GM12878 (cell line): ENCODE data around the gene CASK. TPM values are rescaled to one million over a fixed set of nuclear protein-coding genes. Genes with fewer than 3 reads are reported as not detected.

ENCODE experiments used
- ATAC-seq: fragments of 200-7000 bp; cut with Tn5 transposase; 3 replicates; pipeline ENCODE4 v1.9.1; 2020; ENCODE audit warnings: mild to moderate bottlenecking, moderate library complexity
- BruUV-seq: library from RNA; stranded (reverse); fragments of 400-500 nt; replicated peaks from 2 replicates; lab custom pipeline; 2021; lab: Mats Ljungman, UMichigan
- CTCF ChIA-PET: fragments of 300-600 bp; sonication (Branson Sonifier 250); formaldehyde crosslinking; extraction: SDS; loops from one replicate; lab custom pipeline; 2021; ENCODE audit warnings: inconsistent platforms; lab: Yijun Ruan, JAX
- POLR2A ChIA-PET: fragments of 350-600 bp; formaldehyde crosslinking; extraction: SDS; loops from one replicate; lab custom pipeline; 2021; ENCODE audit warnings: inconsistent platforms; lab: Charles Lee
- RAD21 ChIA-PET: fragments of 300-600 bp; sonication (Branson Sonifier 250); formaldehyde crosslinking; loops from one replicate; lab custom pipeline; 2023; ENCODE audit warnings: antibody characterized with exemption; ENCODE audit not compliant: unreplicated experiment; lab: Charles Lee
- SMC1A ChIA-PET: fragments of 300-600 bp; sonication (Branson Sonifier 250); formaldehyde crosslinking; loops from one replicate; lab custom pipeline; 2023; ENCODE audit not compliant: unreplicated experiment, uncharacterized antibody; lab: Charles Lee
- DNase-seq: peaks from one replicate; pipeline ENCODE4 v3.0.0-alpha.2; 2011; ENCODE audit warnings: low read depth, low spot score
- FAIRE-seq: peaks from 3 replicates; lab custom pipeline; 2011; peaks lifted over from hg19 to GRCh38; lab: Jason Lieb, UNC
- H2AFZ ChIP-seq: 2 replicates; pipeline ENCODE4 v1.6.0; 2011; ENCODE audit warnings: low read depth, low read length, control low read depth; ENCODE audit not compliant: control insufficient read depth
- H3K27ac ChIP-seq: 2 replicates; pipeline ENCODE4 v1.5.1; 2011; ENCODE audit warnings: control low read depth; ENCODE audit not compliant: control insufficient read depth, insufficient read depth
- H3K27me3 ChIP-seq, 2 experiments: replicated peaks in 1 of 2; 2 replicates each; pipeline versions ENCODE4 v1.6.0 to v1.6.1; 2011; ENCODE audit warnings: low read length in 1 of 2; ENCODE audit not compliant: control insufficient read depth in 2 of 2, insufficient read depth in 2 of 2
- H3K36me3 ChIP-seq, 2 experiments: 2 replicates each; pipeline ENCODE4 v1.5.1; 2011; ENCODE audit warnings: low read length in 1 of 2; ENCODE audit not compliant: control insufficient read depth in 2 of 2, insufficient read depth in 2 of 2
- H3K4me1 ChIP-seq: 2 replicates; pipeline ENCODE4 v1.6.1; 2011; ENCODE audit warnings: mild to moderate bottlenecking, low read length, moderate library complexity, mixed read lengths; ENCODE audit not compliant: control insufficient read depth, insufficient read depth
- H3K4me2 ChIP-seq: 2 replicates; pipeline ENCODE4 v1.6.0; 2011; ENCODE audit warnings: control low read depth; ENCODE audit not compliant: control insufficient read depth, insufficient read depth
- H3K4me3 ChIP-seq: fragments of 200-600 bp; sonication (generic); 2 replicates; pipeline ENCODE4 v1.5.1; 2016
- H3K79me2 ChIP-seq: 2 replicates; pipeline ENCODE4 v1.6.0; 2011; ENCODE audit warnings: low read length; ENCODE audit not compliant: control insufficient read depth, insufficient read depth
- H3K9ac ChIP-seq: 2 replicates; pipeline ENCODE4 v1.8.0; 2011; ENCODE audit warnings: low read length, control low read depth, mixed read lengths; ENCODE audit not compliant: control insufficient read depth, insufficient read depth
- H3K9me3 ChIP-seq: replicated peaks from 3 replicates; pipeline ENCODE4 v1.5.1; 2011; ENCODE audit warnings: mild to moderate bottlenecking, low read length; ENCODE audit not compliant: control insufficient read depth, insufficient read depth
- H4K20me1 ChIP-seq: 2 replicates; pipeline ENCODE4 v1.6.0; 2011; ENCODE audit not compliant: control insufficient read depth, insufficient read depth
- CHD1 ChIP-seq: IDR thresholded peaks from 2 replicates; pipeline ENCODE4 v1.6.1; 2012; ENCODE audit warnings: low read depth, low read length, improper control_type of control experiment
- HDAC6 ChIP-seq: fragments of 200-600 bp; sonication (generic); IDR thresholded peaks from one replicate; pipeline ENCODE4 v1.8.0; 2017; ENCODE audit warnings: antibody characterized with exemption; ENCODE audit not compliant: unreplicated experiment
- MXI1 ChIP-seq: fragments of 150-350 bp; IDR thresholded peaks from 2 replicates; pipeline ENCODE4 v1.6.1; 2011; ENCODE audit warnings: low read depth, mild to moderate bottlenecking, inconsistent platforms, low read length, improper control_type of control experiment
- NFXL1 ChIP-seq: fragments of 450-650 bp; IDR thresholded peaks from 2 replicates; pipeline ENCODE4 v1.6.1; 2017; ENCODE audit warnings: antibody characterized with exemption, mild to moderate bottlenecking, borderline replicate concordance
- PAX5 ChIP-seq: IDR thresholded peaks from 2 replicates; pipeline ENCODE4 v1.6.1; 2011; ENCODE audit warnings: low read depth, low read length, borderline replicate concordance
- RFX5 ChIP-seq: IDR thresholded peaks from 2 replicates; pipeline ENCODE4 v1.6.1; 2011; ENCODE audit warnings: low read depth, low read length, improper control_type of control experiment
- TAF1 ChIP-seq: IDR thresholded peaks from 2 replicates; pipeline ENCODE4 v1.6.1; 2011; ENCODE audit warnings: mild to moderate bottlenecking, low read depth, low read length, borderline replicate concordance
- WGBS: methylation state at CpG from one replicate; pipeline ENCODE4 v1.1.6; 2016; ENCODE audit warnings: low lambda C conversion rate; ENCODE audit not compliant: insufficient replicate concordance, insufficient coverage; ENCODE audit errors: missing lambda C conversion rate; 5-methylcytosine and 5-hydroxymethylcytosine counted together
- in situ Hi-C: fragments of 300-500 bp; cut with MboI; formaldehyde crosslinking; loops from 9 replicates; pipeline ENCODE4 v1.14.3; 2018; ENCODE audit warnings: mixed read lengths
- intact Hi-C: fragments of 100-400 bp; cut with micrococcal nuclease; formaldehyde crosslinking; loops from one replicate; pipeline ENCODE4 v1.14.2; 2022; ENCODE audit not compliant: unreplicated experiment
- polyA plus RNA-seq, 11 experiments: library from polyadenylated mRNA; depleted of rRNA in 4 of 11; unstranded in 6 of 11; stranded (reverse) in 5 of 11; fragments of >200 nt; fragmentation: Nextera tagmentation in 4 of 11; fragmentation: Illumina TruSeq in 1 of 11; extraction: Ambion mirVana in 4 of 11; extraction: Trizol in 1 of 11; gene quantifications; 1 replicate in 1 of 11; 2 replicates in 10 of 11; pipeline versions ENCODE4 v1.2.1 to v1.2.3, GENCODE V29; 2011 to 2016; ENCODE audit warnings: inconsistent platforms in 2 of 11, missing spikeins in 2 of 11, low read depth in 1 of 11
- total RNA-seq, 4 experiments: library from RNA; depleted of rRNA in 3 of 4; stranded (reverse); fragments of >200 nt in 3 of 4; fragmentation: Illumina TruSeq in 1 of 4; extraction: Trizol in 1 of 4; gene quantifications; 2 replicates each; pipeline versions ENCODE4 v1.2.1 to v1.2.3, GENCODE V29; 2013 to 2021
- TF ChIP-seq, protein P1 (sequence below): fragments of 450-650 bp; formaldehyde crosslinking; IDR thresholded peaks from 2 replicates; pipeline ENCODE4 v1.4.0; 2022; ENCODE audit warnings: mild to moderate bottlenecking, moderate library complexity
- TF ChIP-seq, protein P2 (sequence below): fragments of 450-650 bp; formaldehyde crosslinking; IDR thresholded peaks from 2 replicates; pipeline ENCODE4 v1.5.0; 2022; ENCODE audit warnings: mild to moderate bottlenecking, missing genetic modification characterization
- TF ChIP-seq, protein P3 (sequence below): fragments of 450-650 bp; IDR thresholded peaks from 2 replicates; pipeline ENCODE4 v1.6.1; 2016; ENCODE audit warnings: mild to moderate bottlenecking, moderate library complexity, borderline replicate concordance

Gene CASK
- total and polyA plus RNA-seq, 10 of the 15 experiments (the other 5 are each of a cell fraction or from before 2014, with no cell fraction given): 0.60 to 45.9 (median 4.8) TPM

DNA sequence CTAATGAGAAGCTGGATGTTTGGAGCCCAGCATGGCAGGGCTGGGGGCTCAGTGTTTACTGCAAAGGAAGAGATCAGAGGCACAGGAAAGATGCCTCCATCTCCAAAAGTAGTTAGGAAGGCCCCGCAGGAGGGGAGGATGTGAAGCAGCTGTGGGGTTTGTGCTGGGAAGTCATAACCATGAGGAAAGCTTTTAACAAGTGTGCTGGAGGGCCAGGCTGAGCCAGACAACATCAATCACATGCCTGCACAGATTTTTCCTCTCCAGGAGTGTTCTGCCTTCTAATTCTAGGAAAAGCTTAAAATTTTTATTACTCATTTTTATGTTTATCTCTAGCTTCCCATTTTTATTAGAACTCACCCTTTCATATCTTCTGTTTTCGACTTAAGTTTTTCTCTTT lies 134.0 kb downstream of the CASK start:
- H3K4me3 ChIP-seq: no peak overlapping the region
- H3K9ac ChIP-seq: no peak overlapping the region
- DNase-seq: no peak
- H3K27me3 ChIP-seq: no peaks in the 10 kb centered on the region
- H3K9me3 ChIP-seq: no peaks in the 10 kb centered on the region
- POLR2A ChIA-PET: no interaction called here
- FAIRE-seq: no peak
- RAD21 ChIA-PET: interaction anchor here (0.9 to 1.3 kb wide), 2 partner anchors 9 to 154 kb away, joined by 3 read pairs; no protein-coding TSS in a partner anchor
- TF ChIP-seq, protein P1, sequence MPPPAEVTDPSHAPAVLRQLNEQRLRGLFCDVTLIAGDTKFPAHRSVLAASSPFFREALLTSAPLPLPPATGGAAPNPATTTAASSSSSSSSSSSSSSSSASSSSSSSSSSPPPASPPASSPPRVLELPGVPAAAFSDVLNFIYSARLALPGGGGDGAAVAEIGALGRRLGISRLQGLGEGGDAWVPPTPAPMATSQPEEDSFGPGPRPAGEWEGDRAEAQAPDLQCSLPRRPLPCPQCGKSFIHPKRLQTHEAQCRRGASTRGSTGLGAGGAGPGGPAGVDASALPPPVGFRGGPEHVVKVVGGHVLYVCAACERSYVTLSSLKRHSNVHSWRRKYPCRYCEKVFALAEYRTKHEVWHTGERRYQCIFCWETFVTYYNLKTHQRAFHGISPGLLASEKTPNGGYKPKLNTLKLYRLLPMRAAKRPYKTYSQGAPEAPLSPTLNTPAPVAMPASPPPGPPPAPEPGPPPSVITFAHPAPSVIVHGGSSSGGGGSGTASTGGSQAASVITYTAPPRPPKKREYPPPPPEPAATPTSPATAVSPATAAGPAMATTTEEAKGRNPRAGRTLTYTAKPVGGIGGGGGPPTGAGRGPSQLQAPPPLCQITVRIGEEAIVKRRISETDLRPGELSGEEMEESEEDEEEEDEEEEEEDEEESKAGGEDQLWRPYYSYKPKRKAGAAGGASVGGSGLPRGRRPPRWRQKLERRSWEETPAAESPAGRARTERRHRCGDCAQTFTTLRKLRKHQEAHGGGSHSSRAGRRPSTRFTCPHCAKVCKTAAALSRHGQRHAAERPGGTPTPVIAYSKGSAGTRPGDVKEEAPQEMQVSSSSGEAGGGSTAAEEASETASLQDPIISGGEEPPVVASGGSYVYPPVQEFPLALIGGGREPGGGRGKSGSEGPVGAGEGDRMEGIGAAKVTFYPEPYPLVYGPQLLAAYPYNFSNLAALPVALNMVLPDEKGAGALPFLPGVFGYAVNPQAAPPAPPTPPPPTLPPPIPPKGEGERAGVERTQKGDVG (CRISPR knock-in tag): no peak
- no peak for TF ChIP-seq NFXL1
- TF ChIP-seq, protein P2, sequence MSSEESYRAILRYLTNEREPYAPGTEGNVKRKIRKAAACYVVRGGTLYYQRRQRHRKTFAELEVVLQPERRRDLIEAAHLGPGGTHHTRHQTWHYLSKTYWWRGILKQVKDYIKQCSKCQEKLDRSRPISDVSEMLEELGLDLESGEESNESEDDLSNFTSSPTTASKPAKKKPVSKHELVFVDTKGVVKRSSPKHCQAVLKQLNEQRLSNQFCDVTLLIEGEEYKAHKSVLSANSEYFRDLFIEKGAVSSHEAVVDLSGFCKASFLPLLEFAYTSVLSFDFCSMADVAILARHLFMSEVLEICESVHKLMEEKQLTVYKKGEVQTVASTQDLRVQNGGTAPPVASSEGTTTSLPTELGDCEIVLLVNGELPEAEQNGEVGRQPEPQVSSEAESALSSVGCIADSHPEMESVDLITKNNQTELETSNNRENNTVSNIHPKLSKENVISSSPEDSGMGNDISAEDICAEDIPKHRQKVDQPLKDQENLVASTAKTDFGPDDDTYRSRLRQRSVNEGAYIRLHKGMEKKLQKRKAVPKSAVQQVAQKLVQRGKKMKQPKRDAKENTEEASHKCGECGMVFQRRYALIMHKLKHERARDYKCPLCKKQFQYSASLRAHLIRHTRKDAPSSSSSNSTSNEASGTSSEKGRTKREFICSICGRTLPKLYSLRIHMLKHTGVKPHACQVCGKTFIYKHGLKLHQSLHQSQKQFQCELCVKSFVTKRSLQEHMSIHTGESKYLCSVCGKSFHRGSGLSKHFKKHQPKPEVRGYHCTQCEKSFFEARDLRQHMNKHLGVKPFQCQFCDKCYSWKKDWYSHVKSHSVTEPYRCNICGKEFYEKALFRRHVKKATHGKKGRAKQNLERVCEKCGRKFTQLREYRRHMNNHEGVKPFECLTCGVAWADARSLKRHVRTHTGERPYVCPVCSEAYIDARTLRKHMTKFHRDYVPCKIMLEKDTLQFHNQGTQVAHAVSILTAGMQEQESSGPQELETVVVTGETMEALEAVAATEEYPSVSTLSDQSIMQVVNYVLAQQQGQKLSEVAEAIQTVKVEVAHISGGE: no peak
- TF ChIP-seq TAF1: no peak
- no peak for TF ChIP-seq PAX5
- no peak for TF ChIP-seq RFX5
- TF ChIP-seq CHD1: no peak
- TF ChIP-seq, protein P3, sequence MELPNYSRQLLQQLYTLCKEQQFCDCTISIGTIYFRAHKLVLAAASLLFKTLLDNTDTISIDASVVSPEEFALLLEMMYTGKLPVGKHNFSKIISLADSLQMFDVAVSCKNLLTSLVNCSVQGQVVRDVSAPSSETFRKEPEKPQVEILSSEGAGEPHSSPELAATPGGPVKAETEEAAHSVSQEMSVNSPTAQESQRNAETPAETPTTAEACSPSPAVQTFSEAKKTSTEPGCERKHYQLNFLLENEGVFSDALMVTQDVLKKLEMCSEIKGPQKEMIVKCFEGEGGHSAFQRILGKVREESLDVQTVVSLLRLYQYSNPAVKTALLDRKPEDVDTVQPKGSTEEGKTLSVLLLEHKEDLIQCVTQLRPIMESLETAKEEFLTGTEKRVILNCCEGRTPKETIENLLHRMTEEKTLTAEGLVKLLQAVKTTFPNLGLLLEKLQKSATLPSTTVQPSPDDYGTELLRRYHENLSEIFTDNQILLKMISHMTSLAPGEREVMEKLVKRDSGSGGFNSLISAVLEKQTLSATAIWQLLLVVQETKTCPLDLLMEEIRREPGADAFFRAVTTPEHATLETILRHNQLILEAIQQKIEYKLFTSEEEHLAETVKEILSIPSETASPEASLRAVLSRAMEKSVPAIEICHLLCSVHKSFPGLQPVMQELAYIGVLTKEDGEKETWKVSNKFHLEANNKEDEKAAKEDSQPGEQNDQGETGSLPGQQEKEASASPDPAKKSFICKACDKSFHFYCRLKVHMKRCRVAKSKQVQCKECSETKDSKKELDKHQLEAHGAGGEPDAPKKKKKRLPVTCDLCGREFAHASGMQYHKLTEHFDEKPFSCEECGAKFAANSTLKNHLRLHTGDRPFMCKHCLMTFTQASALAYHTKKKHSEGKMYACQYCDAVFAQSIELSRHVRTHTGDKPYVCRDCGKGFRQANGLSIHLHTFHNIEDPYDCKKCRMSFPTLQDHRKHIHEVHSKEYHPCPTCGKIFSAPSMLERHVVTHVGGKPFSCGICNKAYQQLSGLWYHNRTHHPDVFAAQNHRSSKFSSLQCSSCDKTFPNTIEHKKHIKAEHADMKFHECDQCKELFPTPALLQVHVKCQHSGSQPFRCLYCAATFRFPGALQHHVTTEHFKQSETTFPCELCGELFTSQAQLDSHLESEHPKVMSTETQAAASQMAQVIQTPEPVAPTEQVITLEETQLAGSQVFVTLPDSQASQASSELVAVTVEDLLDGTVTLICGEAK: no peak
- TF ChIP-seq HDAC6: no peak
- no peak for TF ChIP-seq MXI1
- H3K27ac ChIP-seq: no peak overlapping the region
- CTCF ChIA-PET: interaction anchor here (1.2 to 1.7 kb wide), 4 partner anchors 8 to 29 kb away, joined by 3 to 5 read pairs (median 4); no protein-coding TSS in a partner anchor
- 28% methylated on average over 2 of the region's 2 CpGs for WGBS
- no peak; the same call in 1 of the 3 replicates for ATAC-seq
- peaks cover 0 to 3% of the 10 kb centered on the region in 2 experiments; a peak in 1 of 4 replicates for H3K36me3 ChIP-seq
- intact Hi-C loops: no loop called here
- H3K79me2 ChIP-seq: no peaks in the 10 kb centered on the region
- in situ Hi-C loops: loop anchor here (5.0 to 10.0 kb wide), 2 partner anchors 1555 to 1963 kb away; no protein-coding TSS in a partner anchor
- SMC1A ChIA-PET: interaction anchor here (2.4 kb wide), 1 partner anchor 10 kb away, joined by 13 read pairs; no protein-coding TSS in a partner anchor
- H2AFZ ChIP-seq: no peak overlapping the region
- H4K20me1 ChIP-seq: no peaks in the 10 kb centered on the region
- no peaks in the 10 kb centered on the region for H3K4me1 ChIP-seq
- H3K4me2 ChIP-seq: no peak overlapping the region
- BruUV-seq: no TSS peak
